ENCODE data around the gene PDIA6.

Gene PDIA6

DNA sequence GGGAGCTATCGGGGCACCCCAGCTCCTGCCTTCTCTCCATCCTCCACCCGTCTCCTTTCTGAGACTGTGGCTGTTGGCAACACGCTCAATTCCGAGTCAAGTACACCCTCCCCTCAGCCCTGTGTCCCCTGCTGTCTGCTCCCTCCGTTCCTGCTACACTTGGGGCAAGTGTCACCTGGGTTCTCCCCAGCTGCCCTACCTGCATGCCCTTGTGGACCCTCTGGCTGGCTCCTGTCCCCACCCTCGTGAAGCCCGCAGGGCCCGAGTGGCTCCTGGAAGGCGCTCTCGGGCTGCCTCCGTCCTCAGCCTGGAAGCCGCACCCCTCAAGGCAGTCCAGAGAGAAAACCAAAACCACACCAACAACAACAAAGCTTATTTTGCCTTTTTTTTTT is 33.9 kb downstream of the PDIA6 start:
- DNase-seq, result no peak

DNA sequence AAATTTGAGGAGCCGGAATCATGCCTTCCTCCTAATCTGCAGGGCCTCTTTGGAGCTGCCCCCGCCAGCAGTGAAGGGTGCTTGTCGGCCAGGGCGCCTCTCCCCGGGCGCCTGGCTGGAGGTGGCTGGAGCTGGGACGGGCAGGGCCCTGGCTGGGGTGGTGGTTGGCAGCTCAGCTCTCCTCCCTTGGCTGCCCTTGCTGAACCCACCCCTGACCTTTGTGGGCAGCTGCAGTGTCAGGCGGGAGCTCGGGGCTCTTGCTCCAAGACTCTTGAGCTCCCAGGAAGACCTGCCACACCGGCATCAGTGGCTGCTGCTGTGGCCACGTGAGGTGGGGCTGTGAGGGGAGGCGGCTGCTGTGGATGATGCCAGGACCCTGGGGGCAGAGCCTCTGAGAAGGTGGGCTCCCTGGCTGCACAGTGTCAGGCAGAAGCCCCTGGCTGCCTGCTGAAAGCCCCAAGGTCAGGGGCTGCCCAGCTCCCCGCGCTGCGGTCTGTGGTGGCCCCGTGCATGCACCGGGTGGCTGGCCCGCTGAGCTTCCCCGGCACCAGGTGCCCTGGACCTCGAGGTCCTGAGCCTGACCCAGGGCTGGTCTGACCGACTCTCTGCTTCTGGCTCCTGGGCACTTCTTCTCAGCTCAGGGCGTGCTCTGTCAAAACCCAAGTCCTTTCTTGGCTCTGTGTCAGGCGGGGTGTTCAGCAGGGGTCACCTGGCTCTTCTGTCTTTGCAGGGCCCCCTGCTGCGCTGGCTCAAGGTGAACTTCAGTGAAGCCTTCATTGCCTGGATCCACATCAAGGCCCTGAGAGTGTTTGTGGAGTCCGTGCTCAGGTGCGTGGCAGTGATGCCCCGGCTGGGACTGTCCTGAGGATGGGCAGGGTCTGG is 34.5 kb downstream of the PDIA6 start:
- DNase-seq, result no peak

DNA sequence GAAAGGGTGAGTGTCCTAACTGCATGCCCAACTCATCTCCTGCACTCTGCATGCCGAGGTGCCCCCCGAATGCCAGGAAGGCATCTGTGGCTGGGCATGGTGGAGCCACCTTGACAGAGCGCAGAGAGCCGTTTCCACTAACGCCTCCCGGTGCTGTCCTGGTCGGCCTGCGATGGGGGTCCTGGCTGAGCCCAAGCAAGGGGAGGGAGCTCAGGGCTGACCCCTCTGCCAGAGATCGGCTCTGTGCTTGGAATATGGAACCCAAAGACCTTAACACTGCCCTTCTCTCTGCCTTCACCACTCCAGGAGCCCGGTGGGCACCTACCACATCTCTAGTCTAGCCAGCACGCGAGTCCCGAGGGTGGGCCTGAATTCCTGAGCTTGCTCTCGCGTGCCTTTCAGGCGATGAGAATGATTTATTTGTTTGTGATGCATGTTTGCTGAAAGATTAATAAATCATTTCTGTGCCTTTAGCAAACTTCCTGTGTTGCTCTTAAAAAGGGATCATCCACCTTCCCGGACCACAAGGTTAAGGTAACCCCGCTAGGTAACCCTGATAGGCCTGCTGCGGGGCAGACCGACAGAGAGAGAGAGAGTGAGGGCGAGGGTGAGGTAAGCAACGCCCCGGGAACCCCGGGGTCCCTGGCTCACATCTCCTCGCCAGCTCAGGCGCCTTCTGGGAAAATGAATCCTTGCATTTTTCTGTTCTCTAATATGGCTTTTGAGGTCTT is 35.3 kb downstream of the PDIA6 start:
- no peak for DNase-seq

DNA sequence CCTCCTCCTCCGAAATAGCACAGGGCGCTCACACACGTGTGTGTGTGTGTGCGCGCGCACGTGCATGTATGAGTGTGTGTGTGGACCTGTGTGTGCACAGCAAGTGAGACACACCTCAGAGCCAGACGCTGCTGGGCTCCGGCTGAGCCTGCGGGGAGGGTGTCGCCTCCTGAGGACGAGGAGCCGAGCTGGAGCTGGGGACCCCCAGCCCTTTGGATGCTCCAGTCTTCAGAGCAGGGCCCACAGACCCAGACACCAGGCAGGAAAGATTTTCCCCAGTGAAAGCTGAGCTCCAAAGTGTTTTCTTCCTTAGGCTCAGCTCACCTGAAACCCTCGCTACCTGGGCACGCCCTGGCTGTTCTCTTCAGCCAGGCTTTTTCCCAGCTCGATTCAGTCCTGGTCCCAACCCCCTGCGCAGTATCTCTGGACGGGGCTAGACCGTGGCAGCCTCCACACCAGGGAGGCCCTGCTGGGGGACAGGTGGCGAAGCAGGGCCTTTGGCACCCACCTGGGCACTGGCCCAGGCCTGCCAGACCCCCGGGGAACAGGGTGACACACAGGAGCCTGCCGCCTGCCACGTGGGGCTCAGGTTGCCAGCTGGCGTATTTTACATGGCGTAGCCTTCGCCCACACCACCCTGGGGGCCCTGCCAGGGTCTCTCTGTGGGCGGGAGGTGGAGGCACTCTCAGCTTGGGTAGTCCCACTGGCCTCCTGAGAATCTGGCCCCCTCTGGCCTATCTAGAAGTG is 36.2 kb downstream of the PDIA6 start:
- no peak for DNase-seq

DNA sequence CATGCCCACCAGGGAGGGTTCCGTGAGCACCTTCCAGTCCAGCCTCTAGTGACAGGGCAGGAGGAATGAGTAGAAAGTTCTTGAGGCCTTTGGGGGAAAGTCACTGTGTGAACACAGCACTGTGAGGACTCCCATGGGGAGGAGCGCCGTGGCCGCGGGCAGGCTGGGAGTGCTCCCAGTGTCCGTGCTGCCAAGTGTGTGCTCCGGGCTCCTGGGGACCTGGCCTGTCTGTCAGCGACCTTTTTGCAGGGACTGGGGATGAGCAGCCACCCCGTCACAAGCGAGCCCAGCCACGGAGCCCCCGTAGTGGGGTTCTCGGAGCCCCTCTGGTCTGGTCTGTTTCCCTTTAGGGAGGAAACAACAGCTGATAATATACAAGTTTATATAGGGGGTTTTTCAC is 36.8 kb downstream of the PDIA6 start:
- no peak for DNase-seq

DNA sequence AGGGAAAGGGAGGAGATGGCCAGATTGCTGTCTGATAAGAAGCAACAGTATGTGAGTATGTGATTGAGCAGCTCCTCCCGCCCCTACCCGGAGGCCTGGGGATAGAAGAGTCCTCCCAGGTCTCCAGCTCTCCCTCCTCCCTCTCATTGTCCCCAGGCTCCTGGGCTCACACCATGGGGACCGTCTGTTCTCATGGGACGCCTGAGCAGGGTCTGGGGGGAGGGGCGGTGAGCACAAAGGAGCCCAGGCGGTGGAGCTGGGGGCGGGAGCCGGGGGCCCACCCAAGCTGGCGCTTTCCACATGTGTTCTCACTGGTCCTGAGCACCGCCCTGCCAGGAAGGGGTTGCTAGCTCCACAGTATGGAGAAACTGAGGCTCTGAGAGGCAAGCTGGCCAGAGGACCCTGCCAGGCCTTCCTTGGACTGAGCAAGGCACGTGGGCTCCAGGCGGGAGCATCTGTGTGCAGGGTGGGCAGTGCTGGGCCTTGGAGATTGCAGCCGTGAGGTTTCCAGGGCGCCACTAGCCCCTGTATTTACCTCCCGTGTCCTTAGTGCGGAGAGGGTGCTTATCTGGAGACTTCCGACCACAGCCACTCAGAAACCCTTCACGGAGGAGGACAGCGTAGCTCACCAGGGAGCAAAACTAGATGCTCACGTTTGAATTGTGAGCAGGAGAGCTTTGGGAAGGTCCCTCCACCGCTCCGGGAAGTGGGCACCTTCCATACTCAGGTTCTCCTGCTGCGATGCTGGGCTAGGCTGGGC is 37.4 kb downstream of the PDIA6 start:
- DNase-seq, result no peak

DNA sequence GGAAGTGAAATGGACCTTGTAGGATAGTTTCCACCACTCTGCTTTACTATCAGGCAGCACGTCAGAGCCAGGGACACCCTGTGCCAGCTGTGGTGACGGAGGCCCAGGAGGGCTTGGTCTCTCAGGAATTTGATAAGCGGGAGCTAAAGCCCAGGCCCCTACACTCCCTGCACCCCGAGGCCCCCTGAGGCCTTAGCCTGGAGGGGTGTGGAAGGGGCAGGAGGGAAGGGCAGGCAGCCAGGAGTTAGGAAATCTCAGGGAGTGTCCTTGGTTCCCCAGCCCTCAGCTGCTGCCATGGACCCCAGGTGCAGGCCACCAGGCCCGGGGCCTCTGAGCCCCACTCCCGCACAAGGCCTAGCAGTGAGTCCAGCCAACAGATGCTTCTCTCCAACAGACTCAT is 38.2 kb downstream of the PDIA6 start:
- DNase-seq, result no peak

DNA sequence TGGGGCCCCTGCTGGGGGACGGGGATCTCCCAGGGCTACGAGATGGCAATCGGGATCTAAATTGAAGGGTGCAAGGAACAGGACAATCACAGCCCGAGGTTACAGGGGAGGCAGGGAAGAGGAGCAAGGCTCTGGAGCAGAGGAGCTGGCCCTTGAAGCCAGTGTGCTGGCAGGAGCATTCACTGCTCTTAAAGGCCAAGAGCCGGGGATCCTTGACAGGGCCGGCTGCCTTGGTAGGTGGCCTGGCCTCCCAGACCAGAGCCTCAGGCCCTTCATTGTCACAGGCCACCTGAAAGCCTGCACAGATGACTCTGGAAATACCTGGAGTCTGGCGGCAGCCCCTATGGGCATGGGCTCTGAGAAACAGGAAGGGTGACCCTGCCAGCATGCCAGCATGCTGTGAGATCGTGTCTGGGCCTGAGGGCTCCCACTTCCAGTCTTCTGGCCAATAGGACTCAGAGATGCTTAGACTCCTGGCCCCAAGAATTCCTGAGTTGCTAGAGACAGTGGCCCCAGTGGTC is 38.7 kb downstream of the PDIA6 start:
- DNase-seq, result no peak

DNA sequence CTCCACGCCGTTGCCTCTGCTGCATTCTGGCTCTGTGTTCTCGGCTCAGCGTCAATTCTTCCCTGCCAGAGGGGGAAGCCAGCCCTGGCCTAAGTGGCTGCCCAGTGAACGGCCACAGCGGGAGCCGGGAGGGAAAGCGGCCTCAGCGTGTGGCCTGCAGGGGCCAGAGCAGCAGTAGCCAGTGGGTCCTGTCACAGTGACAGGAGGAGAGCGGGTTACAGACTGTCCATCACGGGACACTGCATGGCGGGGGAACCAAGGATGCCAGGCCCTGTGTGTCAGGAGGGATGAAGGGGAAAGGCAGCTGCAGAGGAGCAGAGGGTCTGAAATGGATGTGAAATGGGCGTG is 39.7 kb downstream of the PDIA6 start:
- DNase-seq, result no peak

DNA sequence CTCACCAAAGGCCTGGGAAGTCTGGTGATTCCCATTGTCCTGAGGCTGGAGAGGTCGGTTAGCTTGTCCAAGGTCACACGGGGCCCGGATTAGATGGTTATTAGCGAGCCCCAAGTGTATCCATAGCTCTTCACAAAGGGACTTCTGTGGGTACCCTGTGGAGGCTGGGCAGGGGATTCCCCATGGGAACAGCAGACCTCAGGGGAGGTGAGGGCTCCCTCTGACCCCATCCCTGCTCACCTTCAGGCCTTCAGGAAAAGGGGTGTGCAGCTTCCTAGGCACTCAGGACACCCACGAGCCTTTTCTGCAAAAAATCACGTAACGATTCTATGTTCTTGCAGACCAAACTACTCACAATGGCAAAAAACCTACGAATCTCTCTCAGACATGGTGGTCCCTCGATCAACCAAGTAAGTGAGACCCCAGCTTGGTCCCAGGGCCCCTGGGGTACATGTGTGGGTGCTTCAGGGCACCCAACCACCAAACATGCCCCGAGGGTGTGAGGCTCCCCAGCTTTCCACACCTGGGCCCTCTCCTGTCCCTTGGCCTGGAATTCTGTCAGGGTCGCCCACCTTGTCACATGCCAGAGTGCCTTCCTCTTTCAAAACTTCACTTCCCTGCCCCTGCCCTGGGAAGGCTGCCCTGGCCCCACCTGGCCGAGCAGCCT is 40.3 kb downstream of the PDIA6 start:
- DNase-seq, result no peak

DNA sequence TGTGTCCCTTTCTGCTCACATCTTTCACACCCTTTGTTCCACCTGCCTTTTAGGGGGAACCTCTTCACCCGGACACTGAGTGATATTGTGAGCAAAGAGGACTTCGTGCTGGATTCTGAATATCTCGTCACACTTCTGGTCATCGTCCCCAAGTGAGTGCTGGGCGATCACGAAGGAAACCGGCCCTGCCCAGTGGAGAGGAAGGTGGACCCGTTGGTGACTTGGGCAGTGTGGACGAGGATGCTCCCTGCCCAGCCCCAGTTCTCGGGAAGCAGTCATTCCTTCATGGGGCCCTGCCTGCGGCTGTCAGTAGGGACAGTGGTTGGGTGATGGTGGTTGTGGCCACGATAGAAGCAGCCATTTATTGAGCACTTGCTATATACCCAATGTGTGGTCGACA is 40.8 kb downstream of the PDIA6 start:
- no peak for DNase-seq

DNA sequence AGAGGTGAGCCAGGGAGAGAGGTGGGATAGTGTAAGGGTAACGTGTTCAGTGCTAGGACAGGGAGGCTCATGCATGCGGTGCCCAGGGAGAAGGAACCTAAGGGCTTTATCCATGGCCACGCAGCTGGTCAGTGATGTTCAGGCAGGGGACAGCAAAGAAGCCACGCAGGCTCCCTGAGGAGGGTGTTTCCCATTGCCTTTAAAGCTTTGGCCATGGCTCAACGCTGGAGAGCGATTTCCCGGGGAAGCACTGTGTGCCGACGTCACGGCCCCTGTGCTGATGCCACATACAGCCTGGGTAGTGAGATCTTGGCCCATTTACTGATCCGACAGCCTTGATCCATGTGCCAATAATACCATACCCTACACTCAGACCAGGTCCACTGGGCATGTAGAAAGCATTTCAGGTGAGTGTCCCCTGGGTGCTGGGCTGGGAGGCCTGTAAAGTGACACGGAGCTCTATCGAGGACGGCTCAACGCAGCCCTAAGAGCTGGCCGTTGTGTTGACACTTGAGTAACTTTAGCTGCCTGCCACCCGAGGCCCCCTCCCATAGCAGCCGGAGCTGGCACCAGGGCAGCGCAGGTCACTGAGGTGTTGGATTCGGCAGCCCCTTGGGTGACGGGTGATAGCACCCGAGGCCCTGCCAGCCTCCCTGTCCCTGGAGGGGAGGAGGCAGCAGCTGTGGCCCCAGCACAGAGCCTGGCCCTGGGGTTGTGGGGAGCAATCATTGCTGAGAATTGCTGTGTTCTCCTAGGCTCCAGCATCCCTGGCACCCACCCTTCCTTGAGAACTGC is 41.4 kb downstream of the PDIA6 start:
- no peak for DNase-seq

DNA sequence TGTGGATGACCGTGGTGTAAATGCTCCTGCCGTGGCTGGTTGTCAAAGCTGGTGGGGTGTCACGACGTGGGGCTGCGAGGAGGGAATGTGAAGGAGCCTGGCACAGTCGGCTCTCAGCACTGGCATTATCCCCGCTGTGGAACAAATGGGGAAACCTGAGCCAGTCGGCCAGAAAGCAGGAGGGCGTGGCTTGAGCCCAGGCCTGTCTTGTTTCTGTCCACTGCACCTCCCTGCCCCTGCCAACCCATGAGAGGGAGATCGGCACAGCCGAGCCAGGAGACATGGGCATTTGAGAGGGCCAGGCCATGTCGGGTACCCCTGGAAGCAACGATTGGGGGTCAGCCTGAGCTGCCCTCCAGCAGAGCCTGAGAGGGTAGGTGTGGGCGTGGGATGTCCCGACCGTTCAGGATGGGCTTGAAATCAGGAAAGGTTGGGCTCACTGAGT is 44.5 kb downstream of the PDIA6 start:
- DNase-seq, result no peak

DNA sequence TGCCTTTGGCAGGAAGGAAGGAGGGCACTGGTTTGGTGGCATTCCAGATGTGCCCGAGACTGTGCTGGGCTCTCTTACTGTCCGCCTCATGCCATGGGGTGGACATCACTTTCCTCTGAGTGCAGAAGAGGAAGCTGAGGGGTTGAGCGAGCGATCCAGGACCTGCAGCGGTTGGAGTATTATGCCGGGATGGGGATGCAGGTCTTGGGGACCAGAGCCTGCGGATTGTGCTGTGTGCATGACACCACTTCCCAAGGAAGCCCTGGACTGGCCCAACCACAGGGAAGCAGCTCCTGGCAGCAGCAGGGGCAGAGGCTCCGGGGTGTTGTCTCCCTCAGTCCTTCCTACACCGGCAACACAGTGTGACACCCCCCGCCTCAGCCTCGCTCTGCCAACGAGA is 46.7 kb downstream of the PDIA6 start:
- no peak for DNase-seq

DNA sequence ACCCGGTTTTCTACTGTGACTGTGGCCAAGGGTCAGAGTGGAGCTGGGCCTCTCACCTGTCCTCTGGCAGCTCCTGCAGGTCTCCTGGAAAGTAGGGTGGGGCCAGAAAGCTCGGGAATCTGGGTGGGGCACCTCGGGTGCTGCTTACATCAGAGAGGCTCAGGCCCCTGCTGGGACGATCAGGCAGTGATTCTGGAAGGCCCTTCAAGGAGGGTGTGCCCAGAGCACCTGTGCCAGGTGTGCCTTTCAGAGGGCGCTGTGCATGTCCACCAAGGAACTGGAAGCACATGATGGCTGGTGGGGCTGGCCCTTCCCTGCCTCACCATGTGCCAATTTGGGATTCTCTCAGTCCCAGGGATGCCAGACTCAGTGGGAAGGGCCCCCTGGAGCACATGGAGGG is 47.1 kb downstream of the PDIA6 start:
- peak in 1 of 2 experiments; percentile 27 for DNase-seq

DNA sequence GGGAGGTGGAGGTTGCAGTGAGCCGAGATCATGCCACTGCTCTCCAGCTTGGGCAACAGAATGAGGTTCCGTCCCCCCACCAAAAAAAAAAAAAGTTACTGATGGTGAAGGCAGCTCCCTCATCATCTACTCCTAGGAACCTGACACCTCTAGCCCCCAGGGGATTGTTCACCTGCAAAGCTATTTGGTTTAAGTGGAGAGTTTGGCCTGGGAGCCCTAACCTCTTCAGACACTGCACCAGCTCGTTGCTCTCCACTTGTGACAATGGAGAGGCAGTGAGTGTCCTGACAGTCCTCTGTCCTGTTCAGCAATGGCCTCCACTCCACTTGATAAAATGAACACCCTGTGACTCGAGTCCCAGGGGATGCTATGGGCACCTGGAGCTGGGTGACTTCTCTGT is 47.7 kb downstream of the PDIA6 start:
- DNase-seq, result no peak

DNA sequence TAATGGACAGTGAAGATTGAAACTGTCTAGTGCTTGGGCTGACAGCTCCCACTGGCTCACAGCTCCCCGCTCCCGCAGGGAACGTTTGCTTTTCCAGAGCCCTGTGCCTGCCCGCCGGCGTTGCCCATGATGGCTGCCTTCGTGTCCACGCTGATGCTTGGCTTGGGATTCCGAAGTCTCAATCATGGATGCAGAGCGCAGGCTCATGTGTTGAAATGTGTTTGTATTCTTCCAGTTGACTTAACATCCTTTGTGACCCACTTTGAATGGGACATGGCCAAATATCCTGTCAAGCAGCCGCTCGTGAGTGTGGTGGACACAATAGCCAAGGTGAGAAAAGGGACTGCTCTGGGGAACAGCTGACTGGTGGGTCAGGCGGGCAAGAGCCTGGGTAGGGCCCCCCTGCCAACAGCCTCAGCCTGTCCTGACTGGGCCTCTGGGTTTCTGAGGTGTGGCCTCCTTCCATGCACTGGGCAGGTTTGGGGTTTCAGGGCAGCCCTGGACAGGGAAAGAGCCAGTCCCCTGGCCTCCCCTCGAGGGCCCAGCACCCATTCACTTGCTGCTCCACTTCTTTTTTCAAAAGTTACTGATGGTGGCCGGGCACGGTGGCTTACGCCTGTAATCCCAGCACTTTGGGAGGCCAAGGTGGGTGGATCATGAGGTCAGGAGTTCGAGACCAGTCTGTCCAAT is 48.3 kb downstream of the PDIA6 start:
- DNase-seq, result no peak

DNA sequence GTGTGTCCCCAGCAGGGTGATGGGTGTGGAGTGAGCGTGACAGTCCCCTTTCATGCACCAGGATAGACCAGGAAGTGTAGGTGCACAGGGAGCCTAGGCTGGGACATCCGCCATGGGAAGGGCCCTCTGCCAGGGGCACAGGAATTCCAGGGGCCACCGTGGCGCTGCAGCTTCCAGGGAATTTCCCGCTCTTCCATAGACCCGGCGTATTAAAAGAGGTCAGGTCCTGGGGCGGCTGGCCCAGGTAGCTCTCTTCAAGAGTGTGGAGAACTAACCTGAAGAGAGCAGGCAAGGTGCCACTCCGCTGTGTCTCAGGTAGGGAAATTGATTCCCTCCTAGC is 49.2 kb downstream of the PDIA6 start:
- no peak for DNase-seq

DNA sequence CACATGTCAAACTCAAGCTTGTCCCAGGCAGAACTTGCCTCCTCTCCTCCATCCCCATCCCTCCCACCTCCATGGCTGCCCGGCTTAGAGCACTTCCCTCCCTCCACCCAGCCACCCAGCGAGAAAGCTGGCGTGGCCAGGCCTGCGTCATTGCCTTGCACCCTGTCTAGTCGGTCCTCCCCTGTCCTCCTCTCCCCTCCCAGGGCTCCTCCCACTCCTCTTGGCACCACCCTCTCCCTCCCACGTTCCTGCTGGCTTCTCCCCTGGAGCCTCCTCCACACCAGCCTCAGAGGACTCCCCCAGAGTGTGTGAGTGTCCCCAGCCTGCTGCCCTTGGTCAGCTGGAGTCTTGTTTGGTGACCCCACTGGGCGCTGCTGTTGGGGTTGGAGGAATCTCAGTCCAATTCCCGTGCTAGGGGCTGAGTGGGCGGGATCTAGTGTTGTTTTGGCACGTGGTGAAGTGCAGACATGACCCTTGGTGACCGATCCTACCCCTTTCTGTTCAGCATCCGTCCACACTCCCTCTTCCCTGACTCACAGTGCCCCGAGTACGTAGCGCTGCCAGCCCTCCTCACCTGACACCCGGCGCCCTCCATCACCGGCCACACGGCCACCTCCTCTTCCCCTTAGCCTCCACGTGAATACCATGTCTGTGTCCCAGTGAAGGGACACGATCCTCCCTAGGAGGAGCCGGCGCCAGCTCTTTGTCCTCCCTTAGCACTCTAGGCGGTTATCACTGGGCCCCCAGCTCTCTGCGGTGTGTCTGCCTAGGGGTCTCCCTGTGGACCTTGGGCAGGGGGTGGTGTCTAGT is 49.7 kb downstream of the PDIA6 start:
- DNase-seq, result no peak

DNA sequence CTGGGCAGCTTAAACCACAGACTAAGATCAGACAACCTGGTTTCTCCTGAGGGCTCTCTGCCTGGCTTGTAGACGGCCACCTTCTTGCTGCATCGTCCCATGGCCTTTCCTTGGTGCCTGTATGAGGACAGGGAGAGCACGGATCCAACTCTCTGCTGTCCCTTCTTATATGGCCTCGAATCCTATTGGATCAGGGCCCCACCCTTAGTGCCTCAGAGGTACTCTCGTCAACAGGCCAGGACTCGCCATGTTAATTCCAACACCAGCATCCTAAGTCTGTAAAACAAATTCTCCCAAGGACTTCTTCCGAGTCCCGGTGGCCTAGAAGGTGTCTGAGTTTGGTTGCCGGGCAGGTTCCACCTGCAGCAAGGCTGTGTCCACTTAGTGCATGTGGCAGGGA is 51.0 kb downstream of the PDIA6 start:
- DNase-seq, result no peak
